ENCODE results near the gene VIP.

Gene VIP

GRCh38 chr6:152776833-152777232 is 26.2 kb downstream of the VIP start:
- H3K4me3 ChIP-seq (ENCODE audit: low read depth, low read length), result no peak overlapping the region

- no peak overlapping the region for H3K4me3 ChIP-seq (ENCODE audit: low read depth, low read length)
These were observed 32.8 kb downstream of the VIP start for GRCh38 chr6:152783217-152783878.

GRCh38 chr6:152794696-152795095 is 44.1 kb downstream of the VIP start:
- H3K4me3 ChIP-seq (ENCODE audit: low read depth, low read length), result no peak overlapping the region

GRCh38 chr6:152804150-152804549 is 53.6 kb downstream of the VIP start:
- H3K4me3 ChIP-seq (ENCODE audit: low read depth, low read length), result no peak overlapping the region
